GM12865 (cell line): ENCODE measurements around the gene RBM27.
"Not testable (repeated sequence)": the region's sequence is repeated elsewhere in the genome, so short reads cannot be mapped to it uniquely, and the experiment has no call there.

Experiments
- DNase-seq: peaks from one replicate; pipeline ENCODE4 v3.0.0; 2010; ENCODE audit warnings: low read depth
- H3K4me3 ChIP-seq: 2 replicates; pipeline ENCODE4 v1.5.1; 2011; ENCODE audit warnings: mild to moderate bottlenecking, low read depth, low read length, control low read depth
- TF ChIP-seq, protein P1 (sequence below): IDR thresholded peaks from 2 replicates; pipeline ENCODE4 v1.5.1; 2011; ENCODE audit warnings: low read length, control low read depth, low read depth, inconsistent platforms; ENCODE audit not compliant: insufficient read depth; ENCODE audit errors: missing control alignments

The RBM27 gene

DNA sequence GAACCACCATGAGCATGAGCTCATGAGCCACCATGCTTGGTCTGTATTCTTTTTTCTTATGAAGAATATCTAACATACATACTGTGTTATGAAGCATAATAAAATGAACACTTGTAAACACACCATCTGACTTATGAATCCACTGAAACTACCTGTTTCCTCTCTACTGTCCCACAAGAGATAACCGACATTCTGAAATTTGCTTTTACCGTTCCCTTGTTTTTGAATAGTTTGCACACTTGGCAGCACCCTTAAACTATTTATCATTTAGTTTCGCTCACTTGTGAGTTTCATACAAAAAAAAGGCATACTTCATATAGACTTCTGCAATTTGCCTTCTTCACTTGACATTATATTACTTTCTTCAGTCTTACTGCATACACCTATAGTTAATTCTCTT is 29.8 kb upstream of the RBM27 start:
- TF ChIP-seq, protein P1, sequence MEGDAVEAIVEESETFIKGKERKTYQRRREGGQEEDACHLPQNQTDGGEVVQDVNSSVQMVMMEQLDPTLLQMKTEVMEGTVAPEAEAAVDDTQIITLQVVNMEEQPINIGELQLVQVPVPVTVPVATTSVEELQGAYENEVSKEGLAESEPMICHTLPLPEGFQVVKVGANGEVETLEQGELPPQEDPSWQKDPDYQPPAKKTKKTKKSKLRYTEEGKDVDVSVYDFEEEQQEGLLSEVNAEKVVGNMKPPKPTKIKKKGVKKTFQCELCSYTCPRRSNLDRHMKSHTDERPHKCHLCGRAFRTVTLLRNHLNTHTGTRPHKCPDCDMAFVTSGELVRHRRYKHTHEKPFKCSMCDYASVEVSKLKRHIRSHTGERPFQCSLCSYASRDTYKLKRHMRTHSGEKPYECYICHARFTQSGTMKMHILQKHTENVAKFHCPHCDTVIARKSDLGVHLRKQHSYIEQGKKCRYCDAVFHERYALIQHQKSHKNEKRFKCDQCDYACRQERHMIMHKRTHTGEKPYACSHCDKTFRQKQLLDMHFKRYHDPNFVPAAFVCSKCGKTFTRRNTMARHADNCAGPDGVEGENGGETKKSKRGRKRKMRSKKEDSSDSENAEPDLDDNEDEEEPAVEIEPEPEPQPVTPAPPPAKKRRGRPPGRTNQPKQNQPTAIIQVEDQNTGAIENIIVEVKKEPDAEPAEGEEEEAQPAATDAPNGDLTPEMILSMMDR = no peak
- no peak overlapping the region for H3K4me3 ChIP-seq
- peak; percentile 87 for DNase-seq

DNA sequence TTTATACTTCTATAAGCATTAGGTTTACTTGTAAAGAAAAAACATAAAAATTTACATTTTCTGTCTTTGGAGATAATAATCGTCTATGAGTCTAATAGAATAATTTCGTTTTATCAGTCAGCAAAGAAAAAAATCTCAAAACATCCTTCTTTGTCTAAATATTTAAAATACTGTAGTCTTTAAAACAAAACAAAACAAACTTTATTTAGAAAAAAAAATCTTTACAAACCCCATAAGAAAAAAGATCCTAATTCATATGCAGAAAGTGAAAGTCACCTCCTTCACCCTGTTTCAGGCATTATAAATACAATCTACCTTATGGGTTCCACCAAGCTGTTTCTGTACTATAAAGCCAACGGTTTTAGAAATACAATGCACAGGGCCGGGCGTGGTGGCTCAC is 26.6 kb upstream of the RBM27 start:
- H3K4me3 ChIP-seq = no peak overlapping the region
- no peak for DNase-seq
- TF ChIP-seq, protein P1 = no peak

DNA sequence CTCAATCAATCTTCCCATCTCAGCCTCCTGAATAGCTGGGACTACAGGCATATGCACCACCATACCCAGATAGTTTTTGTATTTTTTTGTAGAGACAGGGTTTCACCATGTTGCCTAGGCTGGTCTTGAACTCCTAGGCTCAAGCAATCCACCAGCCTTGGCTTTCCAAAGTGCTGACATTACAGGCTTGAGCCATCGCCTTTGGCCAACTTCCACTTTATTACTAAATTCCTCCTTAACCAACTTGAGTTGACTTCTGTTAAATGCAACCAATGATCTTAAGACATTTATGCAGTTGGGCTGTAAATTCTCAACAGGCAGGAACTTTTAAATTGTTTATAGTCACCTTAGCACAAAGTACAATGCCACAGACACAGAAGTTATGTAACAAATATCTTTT is 23.7 kb upstream of the RBM27 start:
- no peak overlapping the region for H3K4me3 ChIP-seq
- TF ChIP-seq, protein P1 = no peak
- DNase-seq = no peak

DNA sequence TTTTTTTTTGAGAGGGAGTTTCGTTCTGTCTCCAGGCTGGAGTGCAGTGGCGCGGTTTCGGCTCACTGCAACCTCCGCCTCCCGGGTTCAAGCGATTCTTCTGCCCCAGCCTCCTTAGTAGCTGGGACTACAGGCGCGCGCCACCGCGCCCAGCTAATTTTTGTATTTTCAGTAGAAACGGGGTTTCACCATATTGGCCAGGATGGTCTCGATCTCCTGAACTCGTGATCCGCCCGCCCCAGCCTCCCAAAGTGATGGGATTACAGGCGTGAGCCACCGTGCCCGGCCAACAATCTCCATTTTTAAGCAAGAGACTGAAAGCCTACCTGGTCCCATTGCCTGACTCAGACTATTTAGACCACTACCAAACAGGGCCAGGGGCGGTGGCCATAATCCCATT is 20.0 kb upstream of the RBM27 start:
- not testable (repeated sequence) for DNase-seq
- peak overlapping the region; percentile 79 for H3K4me3 ChIP-seq

DNA sequence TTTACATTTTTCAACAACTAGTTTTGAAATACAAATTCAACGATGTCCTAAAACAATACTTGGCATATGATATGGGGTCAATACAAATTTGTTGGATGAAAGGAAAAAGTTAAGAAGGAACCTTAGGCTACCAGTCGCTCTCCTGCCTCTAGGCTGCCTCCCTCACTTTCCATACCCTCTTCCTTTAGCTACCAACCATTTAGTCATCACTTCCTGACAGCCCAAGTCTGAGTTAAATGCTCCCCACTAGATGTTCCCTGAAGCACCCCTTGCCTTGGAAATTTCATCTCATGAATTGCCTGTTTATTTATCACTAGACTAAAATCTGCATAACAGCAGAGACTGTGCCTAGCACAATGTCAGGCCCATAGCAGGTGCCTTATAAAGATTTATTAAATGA is 18.2 kb upstream of the RBM27 start:
- no peak for DNase-seq
- no peak overlapping the region for H3K4me3 ChIP-seq
- TF ChIP-seq, protein P1 = no peak

DNA sequence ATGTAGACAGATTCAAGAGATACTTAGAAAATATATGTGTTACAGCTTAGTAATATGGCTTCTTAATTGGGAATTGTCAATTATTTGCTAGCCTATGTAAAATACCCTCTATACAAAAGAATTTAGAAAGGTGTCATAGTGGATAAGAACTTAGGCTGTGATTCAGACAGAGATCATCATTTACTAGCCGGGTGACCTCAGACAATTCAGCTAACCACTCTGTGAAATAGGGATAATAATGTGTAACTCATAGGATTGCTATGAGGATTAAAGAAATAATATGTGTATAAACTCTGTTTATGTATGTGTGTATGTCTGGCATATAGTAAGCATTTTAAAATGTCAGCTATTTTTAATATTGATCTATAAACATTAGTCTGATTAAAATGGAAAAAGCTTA is 15.0 kb upstream of the RBM27 start:
- H3K4me3 ChIP-seq = no peak overlapping the region
- no peak for DNase-seq

DNA sequence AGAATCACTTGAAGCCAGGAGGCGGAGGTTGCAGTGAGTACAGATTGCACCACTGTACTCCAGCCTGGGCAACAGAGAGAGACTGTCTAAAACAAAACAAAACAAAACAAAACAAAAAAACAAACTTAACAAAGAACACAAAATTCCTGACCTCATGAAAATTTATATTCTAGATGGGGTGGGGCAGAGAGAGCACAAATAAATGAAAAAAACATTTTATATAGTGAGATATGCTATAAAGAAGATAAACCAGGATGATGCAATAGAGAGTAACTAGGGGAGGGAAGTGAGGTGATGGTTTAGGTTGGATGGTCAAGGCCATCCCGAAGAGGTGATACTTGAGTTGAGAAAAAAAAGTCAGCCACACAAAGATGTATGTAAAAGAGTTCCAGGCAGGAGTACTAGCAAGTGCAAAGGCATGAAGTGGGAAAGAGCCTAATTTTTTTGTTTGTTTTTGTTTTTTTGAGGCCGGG is 10.8 kb upstream of the RBM27 start:
- TF ChIP-seq, protein P1 = no peak
- DNase-seq = no peak
- no peak overlapping the region for H3K4me3 ChIP-seq

More for the DNA sequence above, 15.0 kb upstream of the RBM27 start:
- TF ChIP-seq, protein P1 = no peak
